GOT3 (cell line): ENCODE measurements around the gene APBA2.
"Not testable (repeated sequence)": the region's sequence is repeated elsewhere in the genome, so short reads cannot be mapped to it uniquely, and the experiment has no call there.

Experiments
- DNase-seq: peaks from one replicate; lab custom pipeline; 2025; ENCODE audit warnings: mixed read lengths; lab: John Stamatoyannopoulos, UW

APBA2 gene

DNA sequence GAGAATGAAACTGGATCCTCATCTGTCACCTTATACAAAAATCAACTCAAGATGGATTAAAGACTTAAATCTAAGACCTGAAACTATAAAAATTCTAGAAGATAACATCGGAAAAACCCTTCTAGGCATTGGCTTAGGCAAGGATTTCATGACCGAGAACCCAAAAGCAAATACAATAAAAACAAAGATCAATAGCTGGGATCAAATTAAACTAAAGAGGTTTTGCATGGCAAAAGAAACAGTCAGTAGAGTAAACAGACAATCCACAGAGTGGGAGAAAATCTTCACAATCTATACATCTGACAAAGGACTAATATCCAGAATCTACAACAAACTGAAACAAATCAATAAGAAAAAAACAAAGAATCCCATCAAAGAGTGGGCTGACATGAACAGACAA lies 281.3 kb downstream of the APBA2 start:
- DNase-seq, result not testable (repeated sequence)
